ENCODE measurements around the gene TBC1D1. TPM values are rescaled to one million over a fixed set of nuclear protein-coding genes. Genes with fewer than 3 reads are reported as not detected.

TBC1D1 gene
- total RNA-seq, 1 donor = 72.6 TPM

- Histone ChIP-seq H3K27me3 (ENCODE audit: insufficient read depth, low read length) (no peaks in the 10 kb centered on the region), H3K9me3 (ENCODE audit: low read depth, low read length) (no peaks in the 10 kb centered on the region), H3K4me3 (ENCODE audit: low read length) (no peak overlapping the region), H3K4me1 (ENCODE audit: insufficient read depth, low read length) (peaks cover 10% of the 10 kb centered on the region)
Measured at GRCh38 chr4:38149472-38149996, 258.6 kb downstream of the TBC1D1 start.

- no peaks in the 10 kb centered on the region for H3K27me3 ChIP-seq (ENCODE audit: insufficient read depth, low read length)
- peaks cover 16% of the 10 kb centered on the region for H3K4me1 ChIP-seq (ENCODE audit: insufficient read depth, low read length)
- H3K4me3 ChIP-seq (ENCODE audit: low read length) = no peak overlapping the region
- no peaks in the 10 kb centered on the region for H3K9me3 ChIP-seq (ENCODE audit: low read depth, low read length)
Measured at GRCh38 chr4:38149997-38150671, 259.2 kb downstream of the TBC1D1 start.

DNA sequence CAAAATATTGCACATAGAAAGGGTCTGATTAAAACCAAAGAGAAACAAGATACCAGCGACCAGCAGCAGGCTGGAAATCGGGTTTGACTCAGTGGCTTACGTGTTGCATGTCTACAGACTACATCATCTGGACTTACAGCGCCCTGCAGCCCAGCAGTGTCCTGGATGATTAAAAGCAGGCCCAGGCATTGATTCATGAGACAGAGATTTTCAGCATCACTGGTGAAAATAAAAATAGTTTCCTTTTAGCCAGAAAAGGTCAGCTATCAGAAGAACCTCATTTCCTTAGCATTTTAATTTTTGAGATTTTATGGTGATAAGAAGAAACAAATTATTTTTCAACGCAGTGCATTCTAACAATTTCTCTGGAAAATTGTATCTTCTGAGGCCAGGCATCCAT lies 259.9 kb downstream of the TBC1D1 start:
- Histone ChIP-seq H3K4me1 (ENCODE audit: insufficient read depth, low read length) (peaks cover 22% of the 10 kb centered on the region), H3K4me3 (ENCODE audit: low read length) (no peak overlapping the region), H3K9me3 (ENCODE audit: low read depth, low read length) (no peaks in the 10 kb centered on the region), H3K27me3 (ENCODE audit: insufficient read depth, low read length) (no peaks in the 10 kb centered on the region)

- Histone ChIP-seq H3K4me3 (ENCODE audit: low read length) (no peak overlapping the region), H3K4me1 (ENCODE audit: insufficient read depth, low read length) (peaks cover 31% of the 10 kb centered on the region), H3K9me3 (ENCODE audit: low read depth, low read length) (no peaks in the 10 kb centered on the region), H3K27me3 (ENCODE audit: insufficient read depth, low read length) (no peaks in the 10 kb centered on the region)
Measured at GRCh38 chr4:38151873-38152272, 261.0 kb downstream of the TBC1D1 start.

DNA sequence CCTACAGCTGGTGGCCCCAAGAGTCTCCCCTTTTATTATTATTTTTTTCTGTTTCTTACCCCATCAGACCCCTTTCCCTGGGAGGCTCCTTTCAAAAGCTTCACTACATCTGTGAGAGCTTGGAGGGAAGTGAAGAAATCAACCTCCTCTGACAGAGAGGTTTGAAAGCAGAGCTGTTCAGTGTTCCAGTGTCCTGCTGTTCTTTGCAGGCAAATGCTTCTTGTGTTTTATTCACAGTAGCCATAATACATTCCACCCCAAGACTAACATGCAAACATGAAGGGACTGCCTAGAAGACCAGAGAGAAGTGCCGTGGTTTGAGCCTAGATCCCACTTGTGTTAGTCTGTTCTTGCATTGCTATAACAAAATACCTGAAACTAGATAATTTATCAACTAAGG lies 261.4 kb downstream of the TBC1D1 start:
- Histone ChIP-seq H3K27me3 (ENCODE audit: insufficient read depth, low read length) (no peaks in the 10 kb centered on the region), H3K4me1 (ENCODE audit: insufficient read depth, low read length) (peaks cover 34% of the 10 kb centered on the region), H3K9me3 (ENCODE audit: low read depth, low read length) (no peaks in the 10 kb centered on the region), H3K4me3 (ENCODE audit: low read length) (no peak overlapping the region)

DNA sequence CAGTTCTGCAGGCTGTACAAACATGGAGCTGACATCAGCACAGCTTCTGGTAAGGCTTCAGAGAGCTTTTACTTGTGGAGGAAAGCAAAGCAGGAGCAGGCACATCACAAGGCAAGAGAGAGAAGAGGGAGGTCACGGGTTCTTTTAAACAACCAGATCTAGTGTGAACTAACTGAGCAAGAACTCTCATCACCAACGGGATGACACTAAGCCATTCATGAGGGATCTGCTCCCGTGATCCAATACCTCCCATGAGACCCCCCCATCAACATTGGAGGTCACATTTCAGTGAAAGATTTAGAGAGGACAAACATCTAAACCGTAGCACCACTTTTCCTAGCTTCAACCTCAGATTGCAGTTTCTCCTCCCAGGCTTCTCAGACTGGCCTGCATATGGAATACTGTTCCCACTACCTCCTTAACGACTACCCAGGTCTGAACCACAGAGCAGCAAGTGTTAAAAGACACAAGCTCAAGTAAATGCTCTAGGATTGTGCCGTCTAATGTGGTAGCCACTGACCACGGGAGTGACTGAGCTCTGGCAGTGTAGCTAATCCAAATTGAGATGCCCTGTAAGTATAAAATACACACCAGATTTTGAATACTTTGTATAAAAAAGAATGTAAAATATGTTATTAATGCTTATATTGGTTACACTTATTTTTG lies 262.0 kb downstream of the TBC1D1 start:
- Histone ChIP-seq H3K9me3 (ENCODE audit: low read depth, low read length) (no peaks in the 10 kb centered on the region), H3K4me1 (ENCODE audit: insufficient read depth, low read length) (peaks cover 40% of the 10 kb centered on the region), H3K4me3 (ENCODE audit: low read length) (no peak overlapping the region), H3K27me3 (ENCODE audit: insufficient read depth, low read length) (no peaks in the 10 kb centered on the region)

DNA sequence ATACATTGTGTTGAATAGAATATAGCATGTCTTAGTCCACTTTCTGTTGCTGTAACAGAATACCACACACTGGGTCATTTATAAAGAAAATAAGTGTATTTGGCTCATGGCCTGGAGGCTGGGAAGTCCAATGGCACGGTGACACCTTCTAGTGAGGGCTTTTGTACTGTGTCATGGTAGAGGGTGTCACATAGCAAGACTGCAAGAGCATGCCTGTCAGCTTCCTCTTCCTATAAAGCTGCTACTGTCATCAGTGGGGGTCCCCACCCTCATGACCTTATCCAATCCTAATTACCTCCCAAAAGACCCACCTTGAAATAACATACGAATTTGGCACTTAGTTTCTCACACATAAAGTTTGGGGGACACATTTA lies 262.5 kb downstream of the TBC1D1 start:
- no peaks in the 10 kb centered on the region for H3K9me3 ChIP-seq (ENCODE audit: low read depth, low read length)
- H3K4me3 ChIP-seq (ENCODE audit: low read length) = no peak overlapping the region
- no peaks in the 10 kb centered on the region for H3K27me3 ChIP-seq (ENCODE audit: insufficient read depth, low read length)
- H3K4me1 ChIP-seq (ENCODE audit: insufficient read depth, low read length) = peaks cover 42% of the 10 kb centered on the region

GRCh38 chr4:38154252-38154651 lies 263.4 kb downstream of the TBC1D1 start:
- peaks cover 42% of the 10 kb centered on the region for H3K4me1 ChIP-seq (ENCODE audit: insufficient read depth, low read length)
- no peak overlapping the region for H3K4me3 ChIP-seq (ENCODE audit: low read length)
- H3K27me3 ChIP-seq (ENCODE audit: insufficient read depth, low read length) = no peaks in the 10 kb centered on the region

DNA sequence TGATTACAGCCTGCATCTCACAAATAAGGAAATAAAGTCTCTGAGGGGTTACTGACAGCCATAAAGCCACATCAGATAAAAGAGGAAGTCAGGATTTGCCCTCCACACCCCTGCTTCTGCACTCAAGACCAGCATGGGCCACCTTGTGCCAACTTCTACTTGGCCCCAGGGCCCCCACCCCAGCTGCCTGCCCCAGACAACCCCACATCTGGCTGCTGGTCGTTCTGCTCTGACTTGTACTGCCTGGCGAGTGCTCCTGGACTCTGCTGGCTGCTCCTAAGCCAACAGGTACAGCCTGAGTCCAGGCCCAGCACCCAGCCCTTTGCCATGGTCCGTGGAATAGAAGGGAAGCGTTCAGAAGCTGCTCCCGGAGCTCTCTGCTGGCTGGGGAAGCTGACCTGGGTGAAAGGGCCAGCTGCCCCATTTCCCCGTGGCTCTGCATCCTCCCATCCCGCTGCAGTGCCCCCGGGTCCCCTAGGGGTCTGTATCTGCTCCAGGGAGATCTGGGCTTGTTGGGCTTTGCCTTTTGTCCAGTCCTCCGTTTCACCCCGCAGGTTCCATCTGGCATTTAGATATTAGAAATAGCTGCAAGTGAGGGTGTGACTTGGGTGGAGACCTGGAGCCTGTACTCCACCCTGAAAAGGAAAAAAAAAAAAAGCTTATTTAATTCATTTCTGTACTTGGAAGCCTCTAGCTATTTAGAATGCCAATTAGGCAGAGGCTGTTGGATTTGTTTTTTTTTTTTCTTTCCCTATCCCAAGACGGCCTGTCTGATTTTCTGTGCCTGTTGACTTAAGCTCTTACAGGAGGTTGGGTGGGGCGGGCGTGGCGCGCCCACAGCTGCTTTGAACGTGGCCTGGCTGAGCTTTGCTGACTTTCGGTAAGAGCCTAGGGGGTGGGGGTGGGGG lies 264.1 kb downstream of the TBC1D1 start:
- no peaks in the 10 kb centered on the region for H3K9me3 ChIP-seq (ENCODE audit: low read depth, low read length)
- H3K4me1 ChIP-seq (ENCODE audit: insufficient read depth, low read length) = peaks cover 46% of the 10 kb centered on the region
- H3K27me3 ChIP-seq (ENCODE audit: insufficient read depth, low read length) = no peaks in the 10 kb centered on the region
- no peak overlapping the region for H3K4me3 ChIP-seq (ENCODE audit: low read length)

More at GRCh38 chr4:38154252-38154651, 263.4 kb downstream of the TBC1D1 start:
- H3K9me3 ChIP-seq (ENCODE audit: low read depth, low read length) = no peaks in the 10 kb centered on the region

GRCh38 chr4:38155589-38156294 lies 264.9 kb downstream of the TBC1D1 start:
- peaks cover 54% of the 10 kb centered on the region for H3K4me1 ChIP-seq (ENCODE audit: insufficient read depth, low read length)
- H3K27me3 ChIP-seq (ENCODE audit: insufficient read depth, low read length) = no peaks in the 10 kb centered on the region
- no peak overlapping the region for H3K4me3 ChIP-seq (ENCODE audit: low read length)
- H3K9me3 ChIP-seq (ENCODE audit: low read depth, low read length) = no peaks in the 10 kb centered on the region

- H3K9me3 ChIP-seq (ENCODE audit: low read depth, low read length) = no peaks in the 10 kb centered on the region
- peaks cover 59% of the 10 kb centered on the region for H3K4me1 ChIP-seq (ENCODE audit: insufficient read depth, low read length)
- no peaks in the 10 kb centered on the region for H3K27me3 ChIP-seq (ENCODE audit: insufficient read depth, low read length)
- H3K4me3 ChIP-seq (ENCODE audit: low read length) = no peak overlapping the region
Measured at GRCh38 chr4:38157592-38157991, 266.7 kb downstream of the TBC1D1 start.

DNA sequence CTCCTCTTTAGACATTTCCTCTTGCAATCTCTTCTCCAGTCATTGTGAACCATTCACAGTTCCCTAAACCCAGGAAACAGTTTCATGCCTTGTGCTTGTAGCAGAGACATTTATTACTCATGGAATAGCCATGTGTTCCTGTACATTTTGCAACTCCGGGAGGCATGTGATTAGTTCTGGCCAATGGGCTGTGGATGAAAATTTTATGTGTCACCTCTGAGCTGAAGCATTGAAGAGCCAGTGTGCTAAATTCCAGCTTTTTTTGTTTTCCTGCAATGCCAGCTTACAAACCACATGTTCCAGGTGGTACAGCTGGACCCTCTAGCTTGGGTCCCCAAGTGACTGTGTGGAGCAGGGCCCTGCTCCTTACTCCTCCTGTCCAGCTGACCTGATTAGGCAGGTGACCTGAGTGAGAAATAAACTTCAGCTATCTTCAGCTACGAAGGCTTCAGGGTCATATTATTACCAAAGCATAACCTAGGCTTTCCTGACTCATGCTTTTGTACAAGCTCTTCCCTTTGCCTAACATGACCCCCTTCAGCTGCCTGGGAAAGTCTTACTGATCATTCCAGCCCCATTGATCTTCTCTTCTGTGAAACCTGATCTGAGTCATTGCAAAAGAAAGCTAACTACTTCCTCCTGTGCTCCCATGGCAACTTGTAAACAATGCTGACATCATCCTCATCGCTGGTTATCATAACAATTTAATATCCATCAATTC lies 269.8 kb downstream of the TBC1D1 start:
- Histone ChIP-seq H3K9me3 (ENCODE audit: low read depth, low read length) (no peaks in the 10 kb centered on the region), H3K27me3 (ENCODE audit: insufficient read depth, low read length) (no peaks in the 10 kb centered on the region), H3K4me3 (ENCODE audit: low read length) (no peak overlapping the region), H3K4me1 (ENCODE audit: insufficient read depth, low read length) (peaks cover 42% of the 10 kb centered on the region)

DNA sequence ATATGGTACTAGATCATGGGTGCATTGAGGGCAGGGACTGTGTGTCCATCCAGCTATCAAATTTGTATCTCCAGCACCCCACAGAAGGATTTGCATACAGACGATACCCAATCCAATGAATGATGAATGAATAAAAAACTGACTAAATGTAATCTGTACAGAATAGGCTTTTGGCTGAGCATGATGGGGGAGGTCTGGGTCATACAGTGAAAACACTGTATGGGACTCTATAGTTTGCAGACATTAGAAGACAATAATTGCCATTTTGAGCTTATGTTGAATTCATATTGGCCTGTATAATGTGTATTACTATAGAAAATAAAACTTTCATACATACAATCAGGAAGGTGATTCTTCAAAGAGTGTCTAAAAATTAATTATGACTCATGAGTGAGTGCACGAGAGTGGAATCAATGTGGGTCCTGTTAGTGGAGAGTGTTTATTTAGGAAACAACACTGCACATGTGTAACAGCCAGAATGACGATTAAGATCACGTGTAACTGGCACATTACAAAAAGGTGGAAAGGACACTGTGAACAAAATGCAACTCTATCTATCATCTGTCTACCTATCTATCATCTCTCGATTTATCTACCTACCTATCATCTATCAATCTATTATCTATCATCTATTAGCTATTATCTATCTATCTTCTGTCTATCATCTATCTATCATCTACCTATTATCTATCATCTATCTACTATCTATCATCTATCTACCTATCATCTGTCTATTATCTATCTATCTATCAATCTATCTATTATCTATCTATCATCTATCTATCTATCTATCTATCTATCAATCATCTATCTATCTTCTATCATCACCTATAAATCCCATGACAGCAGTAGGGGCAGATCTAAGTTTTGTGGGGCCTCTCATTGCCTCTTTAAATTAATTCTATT lies 270.6 kb downstream of the TBC1D1 start:
- H3K9me3 ChIP-seq (ENCODE audit: low read depth, low read length) = no peaks in the 10 kb centered on the region
- H3K4me1 ChIP-seq (ENCODE audit: insufficient read depth, low read length) = peaks cover 42% of the 10 kb centered on the region
- no peak overlapping the region for H3K4me3 ChIP-seq (ENCODE audit: low read length)
- no peaks in the 10 kb centered on the region for H3K27me3 ChIP-seq (ENCODE audit: insufficient read depth, low read length)
